SU-DHL-6 (cell line): Measurements from ENCODE around the gene CCDC7.

Source experiments
- H2AFZ ChIP-seq: fragments of 200-600 bp; sonication (generic); 2 replicates; pipeline ENCODE4 v1.6.1; 2014; ENCODE audit warnings: low read depth, mild to moderate bottlenecking, moderate library complexity, mixed read lengths, antibody characterized with exemption, low read length; ENCODE audit not compliant: severe bottlenecking
- H3F3A ChIP-seq: fragments of 200-600 bp; shearing (Covaris generic); 2 replicates; pipeline ENCODE4 v1.6.0; 2016; ENCODE audit warnings: antibody characterized with exemption, mild to moderate bottlenecking; ENCODE audit not compliant: insufficient read depth
- H3K27ac ChIP-seq: fragments of 200-600 bp; sonication (generic); 2 replicates; pipeline ENCODE4 v1.5.1; 2016; ENCODE audit warnings: low read depth, mild to moderate bottlenecking, low read length, moderate library complexity, mixed read lengths
- H3K27me3 ChIP-seq: fragments of 200-600 bp; sonication (generic), shearing (Covaris generic); 2 replicates; pipeline ENCODE4 v1.6.0; 2014; ENCODE audit warnings: mild to moderate bottlenecking, low read length
- H3K36me3 ChIP-seq: fragments of 200-600 bp; sonication (generic); 2 replicates; pipeline ENCODE4 v1.6.1; 2014; ENCODE audit warnings: mild to moderate bottlenecking, low read length, mixed read lengths
- H3K4me2 ChIP-seq: fragments of 300-600, 200-600 bp; shearing (Covaris generic), sonication (generic); 2 replicates; pipeline ENCODE4 v1.6.0; 2014; ENCODE audit warnings: low read length, low read depth, mild to moderate bottlenecking; ENCODE audit not compliant: poor library complexity, severe bottlenecking
- H3K4me3 ChIP-seq: fragments of 200-600 bp; sonication (generic); 2 replicates; pipeline ENCODE4 v1.5.1; 2014; ENCODE audit warnings: antibody characterized with exemption, low read length, mild to moderate bottlenecking, mixed read lengths; ENCODE audit not compliant: insufficient read depth, poor library complexity, severe bottlenecking
- H3K79me2 ChIP-seq: fragments of 200-600 bp; sonication (generic); 2 replicates; pipeline ENCODE4 v1.6.1; 2014; ENCODE audit warnings: mild to moderate bottlenecking, low read length, moderate library complexity; ENCODE audit not compliant: insufficient read depth
- H3K9ac ChIP-seq: fragments of 200-600 bp; sonication (generic); 2 replicates; pipeline ENCODE4 v1.7.0; 2014; ENCODE audit warnings: mild to moderate bottlenecking, low read length
- H3K9me2 ChIP-seq: fragments of 200-600 bp; sonication (generic); replicated peaks from 2 replicates; pipeline ENCODE4 v1.6.1; 2014; ENCODE audit warnings: low read length; ENCODE audit not compliant: insufficient read depth
- H3K9me3 ChIP-seq: fragments of 200-600 bp; sonication (generic); 2 replicates; pipeline ENCODE4 v1.6.1; 2014; ENCODE audit warnings: low read length, mixed read lengths; ENCODE audit not compliant: insufficient read depth
- H4K20me1 ChIP-seq: fragments of 200-600 bp; sonication (generic); 2 replicates; pipeline ENCODE4 v1.6.1; 2014; ENCODE audit warnings: low read depth, mild to moderate bottlenecking, antibody characterized with exemption, low read length, moderate library complexity, mixed read lengths
- CTCF ChIP-seq: fragments of 200-600 bp; sonication (generic); IDR thresholded peaks from one replicate; pipeline ENCODE4 v1.5.1; 2017; ENCODE audit warnings: antibody characterized with exemption, mild to moderate bottlenecking, low read length, moderate library complexity; ENCODE audit not compliant: insufficient read depth, poor library complexity, severe bottlenecking
- EZH2phosphoT487 ChIP-seq: fragments of 200-600 bp; sonication (generic), shearing (Covaris generic); conservative IDR thresholded peaks from 2 replicates; pipeline ENCODE4 v1.6.1; 2018; ENCODE audit warnings: mild to moderate bottlenecking, antibody characterized with exemption, low read length, moderate library complexity, mixed read lengths

The CCDC7 gene

GRCh38 chr10:32922170-32922569 is 476.2 kb downstream of the CCDC7 start:
- Histone ChIP-seq H3K9ac (no peak overlapping the region), H3K9me3 (no peaks in the 10 kb centered on the region), H3K36me3 (no peaks in the 10 kb centered on the region), H3K27me3 (no peaks in the 10 kb centered on the region), H3K79me2 (no peaks in the 10 kb centered on the region), H3K27ac (no peak overlapping the region), H3K4me3 (no peak overlapping the region), H4K20me1 (no peaks in the 10 kb centered on the region), H3K4me2 (no peak overlapping the region), H2AFZ (no peak overlapping the region), H3F3A (no peaks in the 10 kb centered on the region), H3K9me2 (no peaks in the 10 kb centered on the region)
- TF ChIP-seq CTCF: no peak
- no peak for TF ChIP-seq EZH2phosphoT487

GRCh38 chr10:32923134-32923533 is 477.2 kb downstream of the CCDC7 start:
- TF ChIP-seq CTCF: no peak
- no peak for TF ChIP-seq EZH2phosphoT487
- H3K4me3 ChIP-seq: no peak overlapping the region
- no peaks in the 10 kb centered on the region for H4K20me1 ChIP-seq
- no peak overlapping the region for H3K27ac ChIP-seq
- no peaks in the 10 kb centered on the region for H3F3A ChIP-seq
- no peaks in the 10 kb centered on the region for H3K79me2 ChIP-seq
- H3K36me3 ChIP-seq: no peaks in the 10 kb centered on the region
- no peaks in the 10 kb centered on the region for H3K27me3 ChIP-seq
- H3K4me2 ChIP-seq: no peak overlapping the region
- no peaks in the 10 kb centered on the region for H3K9me3 ChIP-seq
- H3K9me2 ChIP-seq: no peaks in the 10 kb centered on the region
- no peak overlapping the region for H2AFZ ChIP-seq
- no peak overlapping the region for H3K9ac ChIP-seq

GRCh38 chr10:32923849-32924248 is 477.9 kb downstream of the CCDC7 start:
- H3K79me2 ChIP-seq: no peaks in the 10 kb centered on the region
- no peaks in the 10 kb centered on the region for H3F3A ChIP-seq
- H3K27me3 ChIP-seq: no peaks in the 10 kb centered on the region
- H4K20me1 ChIP-seq: no peaks in the 10 kb centered on the region
- no peak for TF ChIP-seq CTCF
- no peak for TF ChIP-seq EZH2phosphoT487
- H3K36me3 ChIP-seq: no peaks in the 10 kb centered on the region
- no peak overlapping the region for H3K4me2 ChIP-seq
- no peak overlapping the region for H3K4me3 ChIP-seq
- H2AFZ ChIP-seq: no peak overlapping the region
- H3K27ac ChIP-seq: no peak overlapping the region
- H3K9me2 ChIP-seq: no peaks in the 10 kb centered on the region
- H3K9me3 ChIP-seq: no peaks in the 10 kb centered on the region
- H3K9ac ChIP-seq: no peak overlapping the region
